Neural progenitor cell (in vitro differentiated cells): ENCODE measurements around the gene TRAT1. TPM values are rescaled to one million over a fixed set of nuclear protein-coding genes. Genes with fewer than 3 reads are reported as not detected.

Source experiments
- DNase-seq: peaks from one replicate; pipeline ENCODE4 v3.0.0-alpha.2; 2016; ENCODE audit warnings: low spot score
- H2AFZ ChIP-seq: fragments of 200-600 bp; sonication (generic); replicated peaks from 2 replicates; pipeline ENCODE4 v1.6.1; 2016; ENCODE audit warnings: antibody characterized with exemption
- H3F3A ChIP-seq: fragments of 200-600 bp; sonication (generic); 2 replicates; pipeline ENCODE4 v1.6.1; 2016; ENCODE audit warnings: antibody characterized with exemption, low read depth
- H3K27ac ChIP-seq: fragments of 200-600 bp; sonication (generic); 2 replicates; pipeline ENCODE4 v1.5.1; 2016; ENCODE audit warnings: mild to moderate bottlenecking
- H3K27me3 ChIP-seq: fragments of 200-600 bp; sonication (generic); 2 replicates; pipeline ENCODE4 v1.6.1; 2016; ENCODE audit warnings: mild to moderate bottlenecking, moderate library complexity
- H3K36me3 ChIP-seq: fragments of 200-600 bp; sonication (generic); 2 replicates; pipeline ENCODE4 v1.5.1; 2016
- H3K4me1 ChIP-seq: fragments of 200-600 bp; sonication (generic); 2 replicates; pipeline ENCODE4 v1.6.1; 2016; ENCODE audit warnings: mixed run types
- H3K4me2 ChIP-seq: fragments of 200-600 bp; sonication (generic); 2 replicates; pipeline ENCODE4 v1.6.1; 2016
- H3K4me3 ChIP-seq: fragments of 200-600 bp; sonication (generic); 2 replicates; pipeline ENCODE4 v1.5.1; 2016
- H3K79me2 ChIP-seq: fragments of 200-600 bp; sonication (generic); 2 replicates; pipeline ENCODE4 v1.6.1; 2016; ENCODE audit warnings: low read depth
- H3K9ac ChIP-seq: fragments of 200-600 bp; sonication (generic); 2 replicates; pipeline ENCODE4 v1.6.1; 2016
- H3K9me3 ChIP-seq: fragments of 200-600 bp; sonication (generic); 2 replicates; pipeline ENCODE4 v1.5.1; 2016; ENCODE audit warnings: low read depth
- H4K20me1 ChIP-seq: fragments of 200-600 bp; sonication (generic); 2 replicates; pipeline ENCODE4 v1.6.1; 2016; ENCODE audit warnings: low read depth
- H3K27ac Mint-ChIP-seq: 3 replicates; pipeline ENCODE4 v1.8.0; 2021; ENCODE audit warnings: mixed read lengths
- H3K27me3 Mint-ChIP-seq: 2 replicates; pipeline ENCODE4 v1.8.0; 2022; ENCODE audit warnings: low read depth, mild to moderate bottlenecking, inconsistent platforms, moderate library complexity, mixed read lengths; ENCODE audit not compliant: insufficient read depth
- H3K36me3 Mint-ChIP-seq: 3 replicates; pipeline ENCODE4 v1.8.0; 2021; ENCODE audit warnings: mixed read lengths
- H3K4me1 Mint-ChIP-seq: 3 replicates; pipeline ENCODE4 v1.8.0; 2021; ENCODE audit warnings: mixed read lengths
- H3K4me3 Mint-ChIP-seq: 3 replicates; pipeline ENCODE4 v1.8.0; 2021; ENCODE audit warnings: mild to moderate bottlenecking, moderate library complexity, mixed read lengths
- H3K9me3 Mint-ChIP-seq: 3 replicates; pipeline ENCODE4 v1.8.0; 2020; ENCODE audit warnings: mixed read lengths
- EZH2 ChIP-seq: fragments of 200-600 bp; sonication (generic); IDR thresholded peaks from 2 replicates; pipeline ENCODE4 v1.6.1; 2017; ENCODE audit warnings: antibody characterized with exemption, mild to moderate bottlenecking, moderate library complexity
- EZH2phosphoT487 ChIP-seq: fragments of 200-600 bp; sonication (generic); IDR thresholded peaks from 2 replicates; pipeline ENCODE4 v1.6.1; 2017; ENCODE audit warnings: antibody characterized with exemption
- total RNA-seq: library from RNA; depleted of rRNA; stranded (reverse); fragments of >200 nt; gene quantifications from 2 replicates; pipeline ENCODE4 v1.2.3, GENCODE V29; 2015; ENCODE audit warnings: low replicate concordance
- TF ChIP-seq, protein P1 (sequence below): fragments of 200-600 bp; sonication (generic); IDR thresholded peaks from 2 replicates; pipeline ENCODE4 v1.5.1; 2017; ENCODE audit warnings: antibody characterized with exemption, mild to moderate bottlenecking

The TRAT1 gene
- total RNA-seq, 1 donor from 2014 or later: not detected

DNA sequence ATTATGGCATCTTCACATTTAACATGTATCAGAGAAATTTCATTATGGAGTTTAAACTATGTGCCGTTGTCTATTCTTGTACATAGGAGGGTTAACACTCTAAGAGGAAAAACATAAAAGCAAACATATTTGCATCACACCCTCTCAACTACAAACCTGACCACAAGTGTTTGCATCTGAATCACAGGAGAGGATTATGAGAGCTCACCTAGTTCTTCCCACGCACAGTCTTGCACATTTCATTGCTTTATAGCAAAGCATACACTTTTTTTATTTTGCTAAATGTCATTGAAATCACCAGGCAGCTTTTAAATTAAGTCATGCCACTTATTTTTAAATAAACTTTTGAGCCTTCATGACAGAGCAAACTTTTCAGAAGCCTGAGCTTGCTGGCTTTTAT, 12.5 kb downstream of the TRAT1 start:
- H3F3A ChIP-seq: no peaks in the 10 kb centered on the region
- Mint-ChIP-seq H3K9me3 (no peaks in the 10 kb centered on the region), H3K27ac (no peak overlapping the region), H3K36me3 (no peaks in the 10 kb centered on the region), H3K27me3 (peaks cover 2% of the 10 kb centered on the region), H3K4me1 (peaks cover 33% of the 10 kb centered on the region), H3K4me3 (no peak overlapping the region)
- H3K4me2 ChIP-seq: no peak overlapping the region
- H3K4me1 ChIP-seq: no peaks in the 10 kb centered on the region
- H3K9me3 ChIP-seq: no peaks in the 10 kb centered on the region
- H3K79me2 ChIP-seq: no peaks in the 10 kb centered on the region
- TF ChIP-seq EZH2phosphoT487 (no peak), EZH2 (no peak)
- TF ChIP-seq, protein P1, sequence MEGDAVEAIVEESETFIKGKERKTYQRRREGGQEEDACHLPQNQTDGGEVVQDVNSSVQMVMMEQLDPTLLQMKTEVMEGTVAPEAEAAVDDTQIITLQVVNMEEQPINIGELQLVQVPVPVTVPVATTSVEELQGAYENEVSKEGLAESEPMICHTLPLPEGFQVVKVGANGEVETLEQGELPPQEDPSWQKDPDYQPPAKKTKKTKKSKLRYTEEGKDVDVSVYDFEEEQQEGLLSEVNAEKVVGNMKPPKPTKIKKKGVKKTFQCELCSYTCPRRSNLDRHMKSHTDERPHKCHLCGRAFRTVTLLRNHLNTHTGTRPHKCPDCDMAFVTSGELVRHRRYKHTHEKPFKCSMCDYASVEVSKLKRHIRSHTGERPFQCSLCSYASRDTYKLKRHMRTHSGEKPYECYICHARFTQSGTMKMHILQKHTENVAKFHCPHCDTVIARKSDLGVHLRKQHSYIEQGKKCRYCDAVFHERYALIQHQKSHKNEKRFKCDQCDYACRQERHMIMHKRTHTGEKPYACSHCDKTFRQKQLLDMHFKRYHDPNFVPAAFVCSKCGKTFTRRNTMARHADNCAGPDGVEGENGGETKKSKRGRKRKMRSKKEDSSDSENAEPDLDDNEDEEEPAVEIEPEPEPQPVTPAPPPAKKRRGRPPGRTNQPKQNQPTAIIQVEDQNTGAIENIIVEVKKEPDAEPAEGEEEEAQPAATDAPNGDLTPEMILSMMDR: no peak
- no peak overlapping the region for H2AFZ ChIP-seq
- H4K20me1 ChIP-seq: no peaks in the 10 kb centered on the region
- H3K27ac ChIP-seq: no peak overlapping the region
- no peaks in the 10 kb centered on the region for H3K36me3 ChIP-seq
- DNase-seq: no peak
- H3K4me3 ChIP-seq: no peak overlapping the region
- no peak overlapping the region for H3K9ac ChIP-seq
- no peaks in the 10 kb centered on the region for H3K27me3 ChIP-seq

DNA sequence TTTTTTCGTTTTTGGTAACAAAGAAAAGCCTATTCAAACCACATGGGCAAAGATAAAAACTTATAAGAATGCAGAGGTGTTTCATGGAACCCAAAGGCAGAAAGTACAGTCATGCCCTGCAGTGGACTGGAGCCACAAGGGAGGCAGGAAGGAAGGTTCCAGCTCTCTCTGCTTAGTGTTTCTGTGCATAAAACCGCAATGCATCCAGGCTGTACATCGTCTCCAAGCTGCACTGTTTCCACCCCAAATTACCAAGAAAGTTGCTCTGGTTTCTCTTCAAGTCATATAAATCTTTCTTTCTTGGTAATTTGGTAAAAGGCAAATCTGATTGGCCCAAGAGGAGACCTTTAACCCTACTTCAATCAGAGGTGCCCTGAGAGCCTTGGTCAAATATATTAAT, 15.8 kb downstream of the TRAT1 start:
- Mint-ChIP-seq H3K27me3 (peaks cover 2% of the 10 kb centered on the region), H3K9me3 (no peaks in the 10 kb centered on the region), H3K4me3 (no peak overlapping the region), H3K27ac (no peak overlapping the region), H3K36me3 (no peaks in the 10 kb centered on the region), H3K4me1 (peaks cover 20% of the 10 kb centered on the region)
- Histone ChIP-seq H2AFZ (no peak overlapping the region), H3K9me3 (no peaks in the 10 kb centered on the region), H3K4me1 (no peaks in the 10 kb centered on the region), H3K9ac (no peak overlapping the region), H3K4me2 (no peak overlapping the region), H3K79me2 (no peaks in the 10 kb centered on the region), H3F3A (no peaks in the 10 kb centered on the region), H4K20me1 (no peaks in the 10 kb centered on the region), H3K4me3 (no peak overlapping the region), H3K36me3 (no peaks in the 10 kb centered on the region), H3K27me3 (no peaks in the 10 kb centered on the region), H3K27ac (no peak overlapping the region)
- TF ChIP-seq EZH2phosphoT487: no peak
- TF ChIP-seq, protein P1: no peak
- no peak for TF ChIP-seq EZH2
- DNase-seq: no peak

DNA sequence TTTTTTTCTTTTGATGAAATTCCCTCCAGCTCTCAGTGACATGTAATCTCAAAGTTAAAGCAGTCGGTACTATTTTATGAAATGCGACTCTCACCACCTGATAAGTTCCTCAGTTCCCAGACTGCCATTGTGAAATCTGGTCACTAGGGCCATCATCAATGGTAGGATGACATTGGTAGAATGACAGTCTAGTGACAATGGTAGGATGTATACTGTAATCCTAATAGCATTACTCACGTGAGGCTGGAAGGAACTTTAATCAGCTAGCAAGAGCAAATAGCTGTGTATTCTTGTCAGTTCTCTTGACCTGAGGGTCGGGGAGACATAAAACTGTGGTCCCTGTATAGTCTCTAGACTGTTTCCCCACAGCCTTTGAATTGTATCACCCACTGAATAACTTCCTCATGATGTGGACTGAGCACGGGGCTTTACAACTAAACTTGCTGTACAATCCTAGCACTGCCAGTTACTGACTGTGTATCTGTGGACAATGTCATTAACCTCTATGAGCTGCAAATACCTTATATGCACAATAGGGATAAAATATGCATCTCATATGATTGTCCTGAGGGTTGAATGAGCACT, 23.2 kb downstream of the TRAT1 start:
- TF ChIP-seq EZH2: no peak
- no peak for TF ChIP-seq EZH2phosphoT487
- TF ChIP-seq, protein P1: no peak
- Mint-ChIP-seq H3K9me3 (no peaks in the 10 kb centered on the region), H3K27me3 (peaks cover 2% of the 10 kb centered on the region)

More for the DNA sequence above, 23.2 kb downstream of the TRAT1 start:
- no peak overlapping the region for H3K4me2 ChIP-seq
- H3K36me3 ChIP-seq: no peaks in the 10 kb centered on the region
- DNase-seq: no peak
- H4K20me1 ChIP-seq: no peaks in the 10 kb centered on the region
- H3K9me3 ChIP-seq: no peaks in the 10 kb centered on the region
- Mint-ChIP-seq H3K4me3 (no peak overlapping the region), H3K36me3 (no peaks in the 10 kb centered on the region), H3K4me1 (no peaks in the 10 kb centered on the region), H3K27ac (no peak overlapping the region)
- H3K79me2 ChIP-seq: no peaks in the 10 kb centered on the region
- no peaks in the 10 kb centered on the region for H3K4me1 ChIP-seq
- H3K27ac ChIP-seq: no peak overlapping the region
- H3F3A ChIP-seq: no peaks in the 10 kb centered on the region
- no peak overlapping the region for H3K4me3 ChIP-seq
- H3K27me3 ChIP-seq: no peaks in the 10 kb centered on the region
- H3K9ac ChIP-seq: no peak overlapping the region
- H2AFZ ChIP-seq: no peak overlapping the region
